ENCODE results near the gene TCF7L2. TPM values are rescaled to one million over a fixed set of nuclear protein-coding genes. Genes with fewer than 3 reads are reported as not detected.

TCF7L2 gene
- total and polyA plus RNA-seq, 9 of the 15 experiments (the other 6 are each of a cell fraction or from before 2014, with no cell fraction given): 0.32 to 2.8 (median 0.92) TPM

GRCh38 chr10:113086282-113086681 lies 136.2 kb downstream of the TCF7L2 start:
- in situ Hi-C loops (cut with MboI) (no loop called here), intact Hi-C loops (cut with micrococcal nuclease) (no loop called here)
- no peak overlapping the region for H3K4me2 ChIP-seq (ENCODE audit: insufficient read depth, low read length)
- ATAC-seq (no peak), DNase-seq (ENCODE audit: extremely low read depth in 1 of 4, low spot score in 3 of 4) (no peak), FAIRE-seq (no peak)
- no peak overlapping the region; the same call in 1 of the 2 replicates for H2AFZ ChIP-seq (ENCODE audit: low read depth, low read length)
- TF ChIP-seq JUNB (CRISPR knock-in tag; conservative IDR thresholded peaks at IDR 0.05) (no peak), SIRT6 (IDR thresholded peaks at IDR 0.05; ENCODE audit: low read depth, low read length) (no peak), KDM2B (CRISPR knock-in tag; IDR thresholded peaks at IDR 0.05) (no peak), ZNF197 (CRISPR knock-in tag; IDR thresholded peaks at IDR 0.05; ENCODE audit: low read depth) (no peak), TEAD1 (CRISPR knock-in tag; IDR thresholded peaks at IDR 0.05) (no peak), CEBPG (CRISPR knock-in tag; IDR thresholded peaks at IDR 0.05) (no peak), CEBPG (tag; conservative IDR thresholded peaks at IDR 0.05 in 1 of 2, IDR thresholded peaks at IDR 0.05 in 1 of 2) (no peak), KLF16 (IDR thresholded peaks at IDR 0.05) (no peak), SAFB (IDR thresholded peaks at IDR 0.05; ENCODE audit: borderline replicate concordance, low read depth, low read length) (no peak), YY1 (IDR thresholded peaks at IDR 0.05; ENCODE audit: borderline replicate concordance in 1 of 3, control insufficient read depth in 1 of 3, extremely low read depth in 1 of 3, insufficient read depth in 3 of 3, insufficient read length in 1 of 3, insufficient replicate concordance in 2 of 3, low read depth in 1 of 3, low read length in 2 of 3) (no peak), SNIP1 (IDR thresholded peaks at IDR 0.05; ENCODE audit: low read depth) (no peak), MBD2 (IDR thresholded peaks at IDR 0.05; ENCODE audit: borderline replicate concordance, low read depth) (no peak)
- TF ChIP-seq, protein P1, sequence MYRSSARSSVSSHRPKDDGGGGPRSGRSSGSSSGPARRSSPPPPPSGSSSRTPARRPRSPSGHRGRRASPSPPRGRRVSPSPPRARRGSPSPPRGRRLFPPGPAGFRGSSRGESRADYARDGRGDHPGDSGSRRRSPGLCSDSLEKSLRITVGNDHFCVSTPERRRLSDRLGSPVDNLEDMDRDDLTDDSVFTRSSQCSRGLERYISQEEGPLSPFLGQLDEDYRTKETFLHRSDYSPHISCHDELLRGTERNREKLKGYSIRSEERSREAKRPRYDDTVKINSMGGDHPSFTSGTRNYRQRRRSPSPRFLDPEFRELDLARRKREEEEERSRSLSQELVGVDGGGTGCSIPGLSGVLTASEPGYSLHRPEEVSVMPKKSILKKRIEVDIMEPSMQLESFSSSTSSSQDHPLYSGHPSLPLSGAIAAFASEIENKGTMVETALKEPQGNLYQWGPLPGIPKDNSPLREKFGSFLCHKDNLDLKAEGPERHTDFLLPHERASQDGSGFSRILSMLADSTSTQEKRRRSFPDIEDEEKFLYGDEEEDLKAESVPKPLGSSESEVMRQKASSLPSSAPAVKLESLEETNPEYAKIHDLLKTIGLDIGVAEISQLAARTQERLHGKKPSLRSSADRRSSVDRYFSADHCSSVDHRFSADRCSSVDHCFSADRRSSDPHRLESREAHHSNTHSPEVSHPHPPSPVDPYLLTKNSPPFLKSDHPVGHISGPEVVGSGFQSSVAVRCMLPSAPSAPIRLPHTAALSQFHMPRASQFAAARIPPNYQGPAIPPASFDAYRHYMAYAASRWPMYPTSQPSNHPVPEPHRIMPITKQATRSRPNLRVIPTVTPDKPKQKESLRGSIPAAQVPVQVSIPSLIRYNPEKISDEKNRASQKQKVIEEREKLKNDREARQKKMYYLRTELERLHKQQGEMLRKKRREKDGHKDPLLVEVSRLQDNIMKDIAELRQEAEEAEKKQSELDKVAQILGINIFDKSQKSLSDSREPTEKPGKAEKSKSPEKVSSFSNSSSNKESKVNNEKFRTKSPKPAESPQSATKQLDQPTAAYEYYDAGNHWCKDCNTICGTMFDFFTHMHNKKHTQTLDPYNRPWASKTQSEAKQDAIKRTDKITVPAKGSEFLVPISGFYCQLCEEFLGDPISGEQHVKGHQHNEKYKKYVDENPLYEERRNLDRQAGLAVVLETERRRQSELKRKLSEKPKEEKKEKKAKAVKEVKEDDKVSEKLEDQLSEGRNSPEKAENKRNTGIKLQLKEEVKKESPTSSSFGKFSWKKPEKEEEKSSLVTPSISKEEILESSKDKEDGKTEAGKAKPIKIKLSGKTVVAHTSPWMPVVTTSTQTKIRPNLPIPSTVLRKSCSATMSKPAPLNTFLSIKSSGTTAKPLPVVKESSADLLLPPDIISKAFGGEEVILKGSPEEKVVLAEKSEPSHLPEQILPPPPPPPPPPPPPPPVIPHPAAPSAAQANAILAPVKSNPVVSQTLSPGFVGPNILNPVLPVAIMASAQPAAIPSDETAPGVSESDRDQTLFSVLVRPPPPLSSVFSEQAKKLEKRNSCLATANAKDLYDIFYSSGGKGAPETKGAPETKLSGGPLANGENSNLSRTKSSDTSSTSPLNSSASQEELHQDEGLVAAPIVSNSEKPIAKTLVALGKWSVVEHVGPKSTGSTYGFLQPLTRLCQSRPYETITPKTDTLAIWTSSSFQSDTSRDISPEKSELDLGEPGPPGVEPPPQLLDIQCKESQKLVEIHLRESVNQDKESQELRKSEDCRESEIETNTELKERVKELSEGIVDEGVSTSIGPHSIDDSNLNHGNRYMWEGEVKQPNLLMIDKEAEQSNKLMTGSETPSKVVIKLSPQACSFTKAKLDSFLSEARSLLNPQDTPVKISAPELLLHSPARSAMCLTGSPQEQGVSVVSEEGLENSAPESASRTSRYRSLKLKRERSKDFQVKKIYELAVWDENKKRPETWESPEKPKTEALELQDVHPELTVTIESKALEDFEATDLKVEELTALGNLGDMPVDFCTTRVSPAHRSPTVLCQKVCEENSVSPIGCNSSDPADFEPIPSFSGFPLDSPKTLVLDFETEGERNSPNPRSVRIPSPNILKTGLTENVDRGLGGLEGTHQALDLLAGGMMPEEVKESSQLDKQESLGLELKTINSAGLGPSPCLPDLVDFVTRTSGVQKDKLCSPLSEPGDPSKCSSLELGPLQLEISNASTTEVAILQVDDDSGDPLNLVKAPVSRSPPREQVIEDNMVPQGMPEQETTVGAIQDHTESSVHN (IDR thresholded peaks at IDR 0.05; ENCODE audit: borderline replicate concordance in 1 of 2, low read depth in 1 of 2): no peak
- no peaks in the 10 kb centered on the region for H3K79me2 ChIP-seq (ENCODE audit: control insufficient read depth, insufficient read depth, low read length)
- peaks cover 2 to 30% of the 10 kb centered on the region in 2 experiments; a peak in 3 of 5 replicates for H3K4me1 ChIP-seq (replicated peaks in 1 of 2; ENCODE audit: control insufficient read depth in 2 of 2, insufficient read depth in 2 of 2, low read length in 2 of 2)
- no peaks in the 10 kb centered on the region for H3K9me1 ChIP-seq (ENCODE audit: control insufficient read depth, insufficient read depth, low read length)
- no peaks in the 10 kb centered on the region for H3K9me3 ChIP-seq (replicated peaks; ENCODE audit: control insufficient read depth, insufficient read depth, low read depth, low read length)
- ChIA-PET POLR2A (no interaction called here), CTCF (ENCODE audit: low intra/inter-chr PET ratio) (no interaction called here)
- H3K36me3 ChIP-seq (ENCODE audit: control insufficient read depth, insufficient read depth, low read length): no peaks in the 10 kb centered on the region
- H4K20me1 ChIP-seq (replicated peaks; ENCODE audit: control insufficient read depth, insufficient read depth, low read length): no peaks in the 10 kb centered on the region
- no peak overlapping the region for H3K4me3 ChIP-seq
- H3K9ac ChIP-seq (ENCODE audit: insufficient read depth in 1 of 2, low read depth in 2 of 2, low read length in 2 of 2): no peak overlapping the region
- no peak overlapping the region for H3K27ac ChIP-seq (ENCODE audit: extremely low read depth, low read depth, low read length)
- no peaks in the 10 kb centered on the region for H3K27me3 ChIP-seq (ENCODE audit: control insufficient read depth in 2 of 2, insufficient read depth in 2 of 2, low read length in 2 of 2)
- BruUV-seq (replicated peaks): no TSS peak
